ENCODE measurements around the gene ATP8B4.

ATP8B4 gene

DNA sequence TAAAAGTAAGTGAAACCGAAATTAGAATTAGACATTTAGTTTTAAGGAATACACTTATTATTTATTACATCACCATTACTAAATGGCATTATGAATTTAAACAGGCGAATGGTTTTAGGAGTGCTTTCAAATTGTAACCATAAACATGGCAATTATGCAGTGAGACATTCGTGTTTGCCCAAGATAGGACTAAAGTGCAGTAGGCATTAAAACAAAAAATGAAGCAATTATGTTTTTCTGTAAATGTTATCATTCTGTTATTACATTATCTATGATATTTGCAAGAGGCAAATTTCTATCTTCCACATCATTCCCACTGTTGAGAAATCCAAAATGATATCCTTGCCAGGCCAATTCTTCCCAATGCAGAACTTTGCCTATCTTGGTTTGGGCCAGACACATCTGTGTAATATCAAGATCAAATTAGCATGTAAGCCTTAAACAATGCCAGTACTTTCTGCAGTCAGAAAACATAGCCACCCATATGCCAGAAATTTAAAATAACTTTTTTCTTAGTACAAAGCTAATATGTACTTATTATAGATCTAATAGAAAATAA is 156.9 kb downstream of the ATP8B4 start (continued):
- TF ChIP-seq, protein P1, sequence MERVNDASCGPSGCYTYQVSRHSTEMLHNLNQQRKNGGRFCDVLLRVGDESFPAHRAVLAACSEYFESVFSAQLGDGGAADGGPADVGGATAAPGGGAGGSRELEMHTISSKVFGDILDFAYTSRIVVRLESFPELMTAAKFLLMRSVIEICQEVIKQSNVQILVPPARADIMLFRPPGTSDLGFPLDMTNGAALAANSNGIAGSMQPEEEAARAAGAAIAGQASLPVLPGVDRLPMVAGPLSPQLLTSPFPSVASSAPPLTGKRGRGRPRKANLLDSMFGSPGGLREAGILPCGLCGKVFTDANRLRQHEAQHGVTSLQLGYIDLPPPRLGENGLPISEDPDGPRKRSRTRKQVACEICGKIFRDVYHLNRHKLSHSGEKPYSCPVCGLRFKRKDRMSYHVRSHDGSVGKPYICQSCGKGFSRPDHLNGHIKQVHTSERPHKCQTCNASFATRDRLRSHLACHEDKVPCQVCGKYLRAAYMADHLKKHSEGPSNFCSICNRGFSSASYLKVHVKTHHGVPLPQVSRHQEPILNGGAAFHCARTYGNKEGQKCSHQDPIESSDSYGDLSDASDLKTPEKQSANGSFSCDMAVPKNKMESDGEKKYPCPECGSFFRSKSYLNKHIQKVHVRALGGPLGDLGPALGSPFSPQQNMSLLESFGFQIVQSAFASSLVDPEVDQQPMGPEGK (CRISPR knock-in tag; IDR thresholded peaks at IDR 0.05; ENCODE audit: borderline replicate concordance): no peak
- TF ChIP-seq, protein P2, sequence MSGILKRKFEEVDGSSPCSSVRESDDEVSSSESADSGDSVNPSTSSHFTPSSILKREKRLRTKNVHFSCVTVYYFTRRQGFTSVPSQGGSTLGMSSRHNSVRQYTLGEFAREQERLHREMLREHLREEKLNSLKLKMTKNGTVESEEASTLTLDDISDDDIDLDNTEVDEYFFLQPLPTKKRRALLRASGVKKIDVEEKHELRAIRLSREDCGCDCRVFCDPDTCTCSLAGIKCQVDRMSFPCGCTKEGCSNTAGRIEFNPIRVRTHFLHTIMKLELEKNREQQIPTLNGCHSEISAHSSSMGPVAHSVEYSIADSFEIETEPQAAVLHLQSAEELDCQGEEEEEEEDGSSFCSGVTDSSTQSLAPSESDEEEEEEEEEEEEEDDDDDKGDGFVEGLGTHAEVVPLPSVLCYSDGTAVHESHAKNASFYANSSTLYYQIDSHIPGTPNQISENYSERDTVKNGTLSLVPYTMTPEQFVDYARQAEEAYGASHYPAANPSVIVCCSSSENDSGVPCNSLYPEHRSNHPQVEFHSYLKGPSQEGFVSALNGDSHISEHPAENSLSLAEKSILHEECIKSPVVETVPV (CRISPR knock-in tag; IDR thresholded peaks at IDR 0.05): no peak

DNA sequence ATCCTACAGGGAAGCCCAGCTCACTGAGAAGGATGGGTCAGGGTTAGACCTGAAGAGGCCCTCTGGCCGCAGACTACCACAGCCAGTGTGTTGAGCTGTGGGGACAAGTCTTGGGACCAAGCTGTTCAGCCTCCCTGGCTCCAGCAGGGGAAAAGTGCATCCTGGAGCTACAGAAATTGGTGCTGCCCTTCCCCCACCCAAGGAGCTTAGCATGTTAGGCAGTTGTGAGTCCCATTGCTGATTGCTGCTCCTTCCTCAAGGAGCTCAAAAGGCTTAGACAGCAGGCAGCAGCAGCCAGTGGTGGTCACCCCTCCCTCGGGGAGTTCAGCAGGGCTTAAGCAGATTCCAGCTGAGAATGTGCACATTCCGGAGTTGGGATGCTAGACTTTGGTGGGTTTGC is 165.6 kb downstream of the ATP8B4 start:
- ATAC-seq: no peak
- TF ChIP-seq CSDC2 (CRISPR knock-in tag; IDR thresholded peaks at IDR 0.05) (no peak), ZC3H10 (CRISPR knock-in tag; IDR thresholded peaks at IDR 0.05) (no peak)

DNA sequence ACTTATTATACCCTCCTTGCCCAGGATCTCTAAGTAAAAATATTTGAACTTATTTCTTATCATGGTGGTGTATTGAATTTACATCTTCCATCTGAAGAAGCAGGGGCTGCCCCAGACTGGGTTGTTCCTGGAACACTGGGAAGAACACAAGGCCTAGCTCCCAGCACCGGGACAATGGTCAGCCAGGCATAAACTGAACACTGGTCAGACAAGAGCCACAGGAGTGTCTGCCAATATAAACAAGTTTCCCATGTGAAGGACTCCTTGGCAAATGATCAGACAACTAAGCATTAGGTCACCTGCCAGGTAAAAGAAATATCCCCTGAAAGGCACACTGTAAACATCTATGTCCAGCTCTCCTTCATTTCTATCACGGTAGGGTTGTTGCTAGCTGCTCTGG is 172.4 kb downstream of the ATP8B4 start:
- ATAC-seq: no peak
- TF ChIP-seq ZFP30 (CRISPR knock-in tag; IDR thresholded peaks at IDR 0.05) (no peak), ISL1 (CRISPR knock-in tag; IDR thresholded peaks at IDR 0.05) (no peak), ZC3H10 (CRISPR knock-in tag; IDR thresholded peaks at IDR 0.05) (no peak), TSHZ2 (CRISPR knock-in tag; IDR thresholded peaks at IDR 0.05) (no peak), OSR1 (CRISPR knock-in tag; IDR thresholded peaks at IDR 0.05) (no peak), ZNF70 (CRISPR knock-in tag; IDR thresholded peaks at IDR 0.05) (no peak), ARNTL (CRISPR knock-in tag; IDR thresholded peaks at IDR 0.05; ENCODE audit: borderline replicate concordance, low read depth) (no peak), ZFP3 (CRISPR knock-in tag; IDR thresholded peaks at IDR 0.05) (no peak), TCF4 (CRISPR knock-in tag; IDR thresholded peaks at IDR 0.05; ENCODE audit: borderline replicate concordance) (no peak), RARB (CRISPR knock-in tag; IDR thresholded peaks at IDR 0.05) (no peak)

- no peak for ATAC-seq
- no peak for TF ChIP-seq ZNF8 (CRISPR knock-in tag; IDR thresholded peaks at IDR 0.05)
- no peak for TF ChIP-seq ZFP30 (CRISPR knock-in tag; IDR thresholded peaks at IDR 0.05)
- no peak for TF ChIP-seq TSHZ2 (CRISPR knock-in tag; IDR thresholded peaks at IDR 0.05)
- TF ChIP-seq ZFP3 (CRISPR knock-in tag; IDR thresholded peaks at IDR 0.05): no peak
- no peak for TF ChIP-seq CSDC2 (CRISPR knock-in tag; IDR thresholded peaks at IDR 0.05)
- no peak for TF ChIP-seq OSR1 (CRISPR knock-in tag; IDR thresholded peaks at IDR 0.05)
- TF ChIP-seq, protein P2 (CRISPR knock-in tag; IDR thresholded peaks at IDR 0.05): no peak
- TF ChIP-seq RARB (CRISPR knock-in tag; IDR thresholded peaks at IDR 0.05): no peak
- TF ChIP-seq ARNTL (CRISPR knock-in tag; IDR thresholded peaks at IDR 0.05; ENCODE audit: borderline replicate concordance, low read depth): no peak
- TF ChIP-seq TCF4 (CRISPR knock-in tag; IDR thresholded peaks at IDR 0.05; ENCODE audit: borderline replicate concordance): no peak
- TF ChIP-seq SNAI2 (CRISPR knock-in tag; IDR thresholded peaks at IDR 0.05): no peak
- no peak for TF ChIP-seq GLIS3 (CRISPR knock-in tag; IDR thresholded peaks at IDR 0.05)
- TF ChIP-seq BACH2 (CRISPR knock-in tag; IDR thresholded peaks at IDR 0.05; ENCODE audit: borderline replicate concordance): no peak
- TF ChIP-seq, protein P3, sequence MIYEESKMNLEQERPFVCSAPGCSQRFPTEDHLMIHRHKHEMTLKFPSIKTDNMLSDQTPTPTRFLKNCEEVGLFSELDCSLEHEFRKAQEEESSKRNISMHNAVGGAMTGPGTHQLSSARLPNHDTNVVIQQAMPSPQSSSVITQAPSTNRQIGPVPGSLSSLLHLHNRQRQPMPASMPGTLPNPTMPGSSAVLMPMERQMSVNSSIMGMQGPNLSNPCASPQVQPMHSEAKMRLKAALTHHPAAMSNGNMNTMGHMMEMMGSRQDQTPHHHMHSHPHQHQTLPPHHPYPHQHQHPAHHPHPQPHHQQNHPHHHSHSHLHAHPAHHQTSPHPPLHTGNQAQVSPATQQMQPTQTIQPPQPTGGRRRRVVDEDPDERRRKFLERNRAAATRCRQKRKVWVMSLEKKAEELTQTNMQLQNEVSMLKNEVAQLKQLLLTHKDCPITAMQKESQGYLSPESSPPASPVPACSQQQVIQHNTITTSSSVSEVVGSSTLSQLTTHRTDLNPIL (CRISPR knock-in tag; IDR thresholded peaks at IDR 0.05; ENCODE audit: low read depth): no peak
- TF ChIP-seq ESRRG (CRISPR knock-in tag; IDR thresholded peaks at IDR 0.05): no peak
- no peak for TF ChIP-seq ZC3H10 (CRISPR knock-in tag; IDR thresholded peaks at IDR 0.05)
- no peak for TF ChIP-seq ZNF70 (CRISPR knock-in tag; IDR thresholded peaks at IDR 0.05)
- TF ChIP-seq, protein P1 (CRISPR knock-in tag; IDR thresholded peaks at IDR 0.05; ENCODE audit: borderline replicate concordance): no peak
- TF ChIP-seq TOX (CRISPR knock-in tag; IDR thresholded peaks at IDR 0.05; ENCODE audit: borderline replicate concordance): no peak
These were observed 184.5 kb downstream of the ATP8B4 start for GRCh38 chr15:49934487-49934886.
